ENCODE results near the gene PRUNE2. TPM values are rescaled to one million over a fixed set of nuclear protein-coding genes. Genes with fewer than 3 reads are reported as not detected.

The PRUNE2 gene
- total and polyA plus RNA-seq, 12 donors = 1.9 to 68.0 (median 11.2) TPM

DNA sequence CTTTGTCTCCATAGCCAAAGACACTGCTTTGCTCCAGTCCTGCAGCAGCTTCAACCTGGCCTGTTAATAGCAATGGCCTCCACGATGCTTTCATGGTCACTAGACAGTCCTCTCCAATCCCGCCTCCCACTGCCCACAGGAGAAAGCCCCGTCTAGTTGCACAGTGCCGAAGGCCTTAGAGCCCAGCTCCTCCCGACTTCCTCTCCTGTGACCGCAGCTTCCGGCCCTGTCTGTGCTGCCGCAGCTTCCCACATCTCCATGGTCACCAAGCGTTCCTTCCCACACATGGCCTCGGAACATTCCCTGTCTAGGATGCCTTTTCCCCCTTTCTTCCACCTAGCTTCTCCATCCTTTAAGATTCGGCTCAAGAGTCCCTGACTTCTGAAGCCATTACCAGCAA is 118.2 kb downstream of the PRUNE2 start:
- Histone ChIP-seq H3K4me1 (replicated peaks in 1 of 2) (no peaks in the 10 kb centered on the region), H3K27me3 (no peaks in the 10 kb centered on the region), H3K4me3 (no peak overlapping the region), H3K36me3 (replicated peaks in 1 of 2) (no peaks in the 10 kb centered on the region), H3K27ac (no peak overlapping the region), H3K9me3 (replicated peaks in 1 of 3) (no peaks in the 10 kb centered on the region)
- intact Hi-C loops (cut with DNase I) = no loop called here
- no peak for DNase-seq
- 76 to 79% (median 77%) methylated on average over 11 of the region's 11 CpGs for WGBS, 4 donors
- TF ChIP-seq, protein P1, sequence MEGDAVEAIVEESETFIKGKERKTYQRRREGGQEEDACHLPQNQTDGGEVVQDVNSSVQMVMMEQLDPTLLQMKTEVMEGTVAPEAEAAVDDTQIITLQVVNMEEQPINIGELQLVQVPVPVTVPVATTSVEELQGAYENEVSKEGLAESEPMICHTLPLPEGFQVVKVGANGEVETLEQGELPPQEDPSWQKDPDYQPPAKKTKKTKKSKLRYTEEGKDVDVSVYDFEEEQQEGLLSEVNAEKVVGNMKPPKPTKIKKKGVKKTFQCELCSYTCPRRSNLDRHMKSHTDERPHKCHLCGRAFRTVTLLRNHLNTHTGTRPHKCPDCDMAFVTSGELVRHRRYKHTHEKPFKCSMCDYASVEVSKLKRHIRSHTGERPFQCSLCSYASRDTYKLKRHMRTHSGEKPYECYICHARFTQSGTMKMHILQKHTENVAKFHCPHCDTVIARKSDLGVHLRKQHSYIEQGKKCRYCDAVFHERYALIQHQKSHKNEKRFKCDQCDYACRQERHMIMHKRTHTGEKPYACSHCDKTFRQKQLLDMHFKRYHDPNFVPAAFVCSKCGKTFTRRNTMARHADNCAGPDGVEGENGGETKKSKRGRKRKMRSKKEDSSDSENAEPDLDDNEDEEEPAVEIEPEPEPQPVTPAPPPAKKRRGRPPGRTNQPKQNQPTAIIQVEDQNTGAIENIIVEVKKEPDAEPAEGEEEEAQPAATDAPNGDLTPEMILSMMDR (IDR thresholded peaks at IDR 0.05) = no peak
- no peak for TF ChIP-seq POLR2A (IDR thresholded peaks at IDR 0.05)

- Histone ChIP-seq H3K36me3 (replicated peaks in 1 of 2) (no peaks in the 10 kb centered on the region), H3K4me3 (no peak overlapping the region), H3K4me1 (replicated peaks in 1 of 2) (no peaks in the 10 kb centered on the region), H3K27me3 (no peaks in the 10 kb centered on the region), H3K9me3 (replicated peaks in 1 of 3) (no peaks in the 10 kb centered on the region), H3K27ac (no peak overlapping the region)
- TF ChIP-seq, protein P1 (IDR thresholded peaks at IDR 0.05) = no peak
- no peak for TF ChIP-seq POLR2A (IDR thresholded peaks at IDR 0.05)
- DNase-seq = no peak
- 70 to 86% (median 77%) methylated on average over 1 of the region's 1 CpG for WGBS, 4 donors
- intact Hi-C loops (cut with DNase I) = no loop called here
Measured at GRCh38 chr9:76785501-76785900, 120.4 kb downstream of the PRUNE2 start.

DNA sequence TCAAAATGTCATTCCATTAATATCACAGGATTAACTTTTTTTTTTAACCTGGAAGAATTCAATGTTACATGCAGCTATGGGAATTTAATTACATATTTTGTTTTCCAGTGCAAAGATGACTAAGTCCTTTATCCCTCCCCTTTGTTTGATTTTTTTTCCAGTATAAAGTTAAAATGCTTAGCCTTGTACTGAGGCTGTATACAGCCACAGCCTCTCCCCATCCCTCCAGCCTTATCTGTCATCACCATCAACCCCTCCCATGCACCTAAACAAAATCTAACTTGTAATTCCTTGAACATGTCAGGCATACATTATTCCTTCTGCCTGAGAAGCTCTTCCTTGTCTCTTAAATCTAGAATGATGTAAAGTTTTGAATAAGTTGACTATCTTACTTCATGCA is 121.0 kb downstream of the PRUNE2 start:
- TF ChIP-seq, protein P1 (IDR thresholded peaks at IDR 0.05) = no peak
- TF ChIP-seq POLR2A (IDR thresholded peaks at IDR 0.05) = no peak
- H3K27ac ChIP-seq = no peak overlapping the region
- no peak overlapping the region for H3K4me3 ChIP-seq
- H3K9me3 ChIP-seq (replicated peaks in 1 of 3) = no peaks in the 10 kb centered on the region
- no peaks in the 10 kb centered on the region for H3K4me1 ChIP-seq (replicated peaks in 1 of 2)
- no peak for DNase-seq
- H3K36me3 ChIP-seq (replicated peaks in 1 of 2) = no peaks in the 10 kb centered on the region
- intact Hi-C loops (cut with DNase I) = no loop called here
- no peaks in the 10 kb centered on the region for H3K27me3 ChIP-seq

GRCh38 chr9:76772686-76773445 is 133.0 kb downstream of the PRUNE2 start:
- Histone ChIP-seq H3K4me1 (replicated peaks in 1 of 2) (no peaks in the 10 kb centered on the region), H3K9me3 (replicated peaks in 1 of 3) (no peaks in the 10 kb centered on the region), H3K4me3 (no peak overlapping the region), H3K27ac (no peak overlapping the region), H3K36me3 (replicated peaks in 1 of 2) (no peaks in the 10 kb centered on the region), H3K27me3 (no peaks in the 10 kb centered on the region)
- DNase-seq = no peak
- TF ChIP-seq, protein P1 (IDR thresholded peaks at IDR 0.05) = no peak
- no peak for TF ChIP-seq POLR2A (IDR thresholded peaks at IDR 0.05)
- WGBS, 4 donors = 54 to 63% (median 56%) methylated on average over 4 to 5 of the region's 5 CpGs
- intact Hi-C loops (cut with DNase I) = no loop called here

Measured in adrenal gland (tissue), 12 donors.